Activated naive CD4-positive, alpha-beta T cell treated with anti-CD3 and anti-CD28 coated beads for 36 hours (primary cell): Measurements from ENCODE around the gene TMEM50B. TPM values are rescaled to one million over a fixed set of nuclear protein-coding genes. Genes with fewer than 3 reads are reported as not detected.
"Not testable (repeated sequence)": the region's sequence is repeated elsewhere in the genome, so short reads cannot be mapped to it uniquely, and the experiment has no call there.

Source experiments
- CTCF ChIA-PET: fragments of 350-600 bp; sonication (Branson Sonifier 250); formaldehyde crosslinking; loops from one replicate; lab custom pipeline; 2021; ENCODE audit warnings: antibody characterized with exemption; lab: Charles Lee
- DNase-seq: peaks from one replicate; pipeline ENCODE4 v3.0.0-alpha.2; 2020
- H3K27ac Mint-ChIP-seq: one replicate; pipeline ENCODE4 v1.8.0; 2021; ENCODE audit warnings: mild to moderate bottlenecking, mixed read lengths
- H3K27me3 Mint-ChIP-seq: one replicate; pipeline ENCODE4 v1.8.0; 2021; ENCODE audit warnings: low read depth, mixed read lengths
- H3K36me3 Mint-ChIP-seq: one replicate; pipeline ENCODE4 v1.8.0; 2021; ENCODE audit warnings: low read depth, mixed read lengths
- H3K4me1 Mint-ChIP-seq: one replicate; pipeline ENCODE4 v1.8.0; 2021; ENCODE audit warnings: low read depth, mixed read lengths
- H3K4me3 Mint-ChIP-seq: one replicate; pipeline ENCODE4 v1.8.0; 2021; ENCODE audit warnings: mild to moderate bottlenecking, moderate library complexity, mixed read lengths
- H3K9me3 Mint-ChIP-seq: one replicate; pipeline ENCODE4 v1.8.0; 2021; ENCODE audit warnings: mixed read lengths
- intact Hi-C: fragments of 100-400 bp; cut with micrococcal nuclease; formaldehyde crosslinking; loops from one replicate; pipeline ENCODE4 v1.15.1; 2023
- total RNA-seq, 2 experiments: library from RNA; stranded (reverse); gene quantifications; one replicate each; pipeline ENCODE4 v1.2.3, GENCODE V29; 2021

Gene TMEM50B
- 10 to 100 TPM; 17.8 to 18.2 TPM for total RNA-seq

DNA sequence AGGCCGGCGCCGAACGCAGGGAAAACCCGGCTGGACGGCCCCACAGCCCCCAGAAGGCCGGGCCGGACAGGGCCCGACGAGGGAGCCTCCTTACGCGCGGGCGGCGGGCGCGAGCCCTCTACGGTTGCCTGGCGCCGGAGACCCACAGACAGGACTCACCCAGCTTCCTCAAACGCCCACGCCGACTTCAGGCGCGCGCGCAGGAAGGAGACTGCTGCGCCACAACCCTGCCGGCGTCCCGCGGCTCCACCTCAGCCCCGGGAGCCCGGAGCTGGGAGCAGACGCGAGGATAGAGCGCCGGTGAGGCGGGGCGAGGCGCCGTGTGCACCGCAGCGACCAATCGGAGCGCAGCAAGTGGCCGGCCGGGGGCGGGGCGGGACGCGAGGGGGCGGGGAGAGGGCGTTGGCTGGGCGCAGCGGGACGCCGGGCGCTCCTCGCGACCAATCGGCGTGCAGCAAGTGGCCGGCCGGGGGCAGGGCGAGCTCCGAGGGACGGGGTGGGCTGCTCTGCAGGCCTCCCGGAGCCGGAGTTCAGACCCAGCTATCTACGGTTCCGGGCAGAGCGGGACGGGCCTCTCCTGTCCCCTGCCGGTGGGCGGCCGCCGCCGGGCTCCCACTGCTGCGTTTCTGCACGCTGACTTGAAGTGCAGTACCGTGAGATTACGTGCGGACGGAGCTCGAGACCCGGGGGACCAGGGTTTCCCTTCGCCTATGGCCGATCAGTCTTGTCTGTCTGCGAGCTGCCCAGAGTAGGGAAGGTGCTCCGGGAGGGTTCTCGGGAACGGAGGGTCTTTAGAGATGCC lies at the start of gene TMEM50B:
Gene TMEM50B, minus strand, starts transcription at position 296 of the 802 bp plus-strand sequence. CDS start 11,089 bp downstream, outside the sequence.
- no peaks in the 10 kb centered on the region for H3K27me3 Mint-ChIP-seq
- H3K4me1 Mint-ChIP-seq: peaks cover 15% of the 10 kb centered on the region
- CTCF ChIA-PET: interaction anchor here (0.5 to 2.6 kb wide), 11 partner anchors 11 to 755 kb away, joined by 3 to 11 read pairs (median 4); partner anchors contain the start of genes DNAJC28 and DONSON

GRCh38 chr21:33522953-33523349 lies 43.2 kb upstream of the TMEM50B start:
- Mint-ChIP-seq H3K4me1 (no peaks in the 10 kb centered on the region), H3K27me3 (no peaks in the 10 kb centered on the region)

More for the DNA sequence above, at the start of gene TMEM50B:
- Mint-ChIP-seq H3K27ac (peak within 1 kb of the TSS; percentile 68), H3K4me3 (peak within 1 kb of the TSS; percentile 89), H3K36me3 (no peaks in the 10 kb centered on the region), H3K9me3 (no peaks in the 10 kb centered on the region)
- intact Hi-C loops: loop anchor here (1.0 to 5.0 kb wide), 7 partner anchors 11 to 708 kb away; partner anchors contain the start of genes CRYZL1, DNAJC28, DONSON and GART
- DNase-seq: peak; percentile 96

GRCh38 chr21:33522297-33522952 lies 42.7 kb upstream of the TMEM50B start:
- CTCF ChIA-PET: no interaction called here
- H3K36me3 Mint-ChIP-seq: peaks cover 36% of the 10 kb centered on the region

More at GRCh38 chr21:33522953-33523349, 43.2 kb upstream of the TMEM50B start:
- Mint-ChIP-seq H3K27ac (no peak overlapping the region), H3K36me3 (peaks cover 38% of the 10 kb centered on the region), H3K4me3 (no peak overlapping the region), H3K9me3 (no peaks in the 10 kb centered on the region)
- DNase-seq: no peak
- CTCF ChIA-PET: interaction anchor here (0.6 kb wide), 1 partner anchor 12 kb away, joined by 4 read pairs; no protein-coding TSS in a partner anchor
- intact Hi-C loops: loop anchor here (5.0 kb wide), 1 partner anchor 44 kb away; no protein-coding TSS in a partner anchor

GRCh38 chr21:33518899-33519298 lies 39.1 kb upstream of the TMEM50B start:
- CTCF ChIA-PET: interaction anchor here (1.1 to 2.6 kb wide), 2 partner anchors 13 to 39 kb away, joined by 3 to 7 read pairs; no protein-coding TSS in a partner anchor
- H3K4me1 Mint-ChIP-seq: peaks cover 13% of the 10 kb centered on the region
- no peak for DNase-seq
- H3K4me3 Mint-ChIP-seq: no peak overlapping the region
- peaks cover 45% of the 10 kb centered on the region for H3K36me3 Mint-ChIP-seq
- H3K9me3 Mint-ChIP-seq: no peaks in the 10 kb centered on the region
- intact Hi-C loops: no loop called here
- H3K27ac Mint-ChIP-seq: no peak overlapping the region
- no peaks in the 10 kb centered on the region for H3K27me3 Mint-ChIP-seq

More at GRCh38 chr21:33522297-33522952, 42.7 kb upstream of the TMEM50B start:
- no peaks in the 10 kb centered on the region for H3K9me3 Mint-ChIP-seq
- no peaks in the 10 kb centered on the region for H3K27me3 Mint-ChIP-seq
- no peak overlapping the region for H3K4me3 Mint-ChIP-seq
- DNase-seq: no peak
- H3K4me1 Mint-ChIP-seq: no peaks in the 10 kb centered on the region
- no peak overlapping the region for H3K27ac Mint-ChIP-seq
- intact Hi-C loops: loop anchor here (5.0 kb wide), 1 partner anchor 45 kb away; no protein-coding TSS in a partner anchor

- Mint-ChIP-seq H3K9me3 (no peaks in the 10 kb centered on the region), H3K4me1 (peaks cover 13% of the 10 kb centered on the region), H3K4me3 (no peak overlapping the region), H3K36me3 (peaks cover 54% of the 10 kb centered on the region), H3K27ac (peak overlapping the region; percentile 70), H3K27me3 (no peaks in the 10 kb centered on the region)
- CTCF ChIA-PET: interaction anchor here (1.2 kb wide), 1 partner anchor 92 kb away, joined by 3 read pairs; no protein-coding TSS in a partner anchor
- intact Hi-C loops: no loop called here
- DNase-seq: no peak
Measured at GRCh38 chr21:33514229-33514628, 34.5 kb upstream of the TMEM50B start.

GRCh38 chr21:33512481-33512880 lies 32.7 kb upstream of the TMEM50B start:
- Mint-ChIP-seq H3K36me3 (peaks cover 56% of the 10 kb centered on the region), H3K27ac (no peak overlapping the region), H3K9me3 (no peaks in the 10 kb centered on the region), H3K4me3 (no peak overlapping the region), H3K4me1 (peaks cover 13% of the 10 kb centered on the region), H3K27me3 (no peaks in the 10 kb centered on the region)
- intact Hi-C loops: no loop called here
- no peak for DNase-seq
- CTCF ChIA-PET: interaction anchor here (0.9 kb wide), 1 partner anchor 12 kb away, joined by 4 read pairs; no protein-coding TSS in a partner anchor

GRCh38 chr21:33511639-33512038 lies 31.9 kb upstream of the TMEM50B start:
- Mint-ChIP-seq H3K9me3 (no peaks in the 10 kb centered on the region), H3K4me3 (no peak overlapping the region), H3K36me3 (peaks cover 58% of the 10 kb centered on the region), H3K4me1 (peaks cover 13% of the 10 kb centered on the region), H3K27me3 (no peaks in the 10 kb centered on the region), H3K27ac (no peak overlapping the region)
- CTCF ChIA-PET: no interaction called here
- no peak for DNase-seq
- intact Hi-C loops: no loop called here

- H3K36me3 Mint-ChIP-seq: peaks cover 57% of the 10 kb centered on the region
- intact Hi-C loops: no loop called here
- H3K4me1 Mint-ChIP-seq: peaks cover 13% of the 10 kb centered on the region
Measured at GRCh38 chr21:33510826-33511225, 31.1 kb upstream of the TMEM50B start.

GRCh38 chr21:33507003-33507402 lies 27.2 kb upstream of the TMEM50B start:
- H3K9me3 Mint-ChIP-seq, H3K4me3 Mint-ChIP-seq, H3K27ac Mint-ChIP-seq, H3K27me3 Mint-ChIP-seq, H3K4me1 Mint-ChIP-seq, CTCF ChIA-PET, DNase-seq, intact Hi-C loops: not testable (repeated sequence)
- peaks cover 65% of the 10 kb centered on the region for H3K36me3 Mint-ChIP-seq

More at GRCh38 chr21:33510826-33511225, 31.1 kb upstream of the TMEM50B start:
- CTCF ChIA-PET: interaction anchor here (1.0 kb wide), 1 partner anchor 95 kb away, joined by 3 read pairs; no protein-coding TSS in a partner anchor
- Mint-ChIP-seq H3K27me3 (no peaks in the 10 kb centered on the region), H3K4me3 (no peak overlapping the region), H3K27ac (peak overlapping the region; percentile 21), H3K9me3 (no peaks in the 10 kb centered on the region)
- no peak for DNase-seq

DNA sequence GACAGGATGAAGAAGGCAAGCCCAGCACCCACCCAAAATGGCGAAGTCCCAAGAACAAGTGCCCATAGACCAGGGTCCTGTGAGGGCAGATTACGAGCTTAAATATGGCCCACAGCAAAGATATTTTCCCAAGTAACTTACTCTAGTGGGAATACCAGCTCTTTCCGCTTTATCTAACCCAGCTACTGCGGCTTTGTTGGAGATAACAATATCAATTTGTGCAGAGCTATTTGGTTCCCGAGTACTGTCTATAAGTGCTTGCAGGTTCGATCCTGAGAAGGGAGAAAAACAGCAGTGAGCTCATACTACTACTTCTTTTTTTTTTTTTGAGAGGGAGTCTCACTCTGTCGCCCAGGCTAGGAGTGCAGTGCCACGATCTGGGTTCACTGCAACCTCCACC lies 26.1 kb upstream of the TMEM50B start:
- H3K4me3 Mint-ChIP-seq: no peak overlapping the region
- H3K27ac Mint-ChIP-seq: no peak overlapping the region
- no peaks in the 10 kb centered on the region for H3K4me1 Mint-ChIP-seq
- peaks cover 56% of the 10 kb centered on the region for H3K36me3 Mint-ChIP-seq
- H3K27me3 Mint-ChIP-seq: no peaks in the 10 kb centered on the region
- no peaks in the 10 kb centered on the region for H3K9me3 Mint-ChIP-seq
- no peak for DNase-seq
- intact Hi-C loops: no loop called here
- CTCF ChIA-PET: interaction anchor here (0.6 to 1.5 kb wide), 2 partner anchors 12 to 21 kb away, joined by 4 to 7 read pairs; no protein-coding TSS in a partner anchor

DNA sequence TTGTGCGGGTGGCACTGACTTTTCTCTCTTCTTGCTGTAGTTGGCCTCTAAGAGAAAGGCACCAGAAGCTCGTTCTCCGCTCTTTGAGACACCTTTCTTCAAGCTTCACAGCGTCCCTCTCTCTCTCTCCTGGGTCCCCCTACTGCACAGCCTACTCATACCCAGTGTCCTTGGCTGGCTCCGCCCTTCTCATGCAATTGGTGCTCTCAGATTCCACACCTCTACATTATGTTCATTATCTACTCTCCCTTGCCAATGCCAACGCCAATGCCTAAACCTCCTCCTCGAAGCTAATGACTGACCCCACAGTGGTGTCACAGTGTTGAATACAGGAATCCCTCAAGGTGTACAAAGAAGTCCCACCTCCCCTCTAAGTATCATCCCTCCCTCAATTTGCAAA lies 16.6 kb upstream of the TMEM50B start:
- no peaks in the 10 kb centered on the region for H3K27me3 Mint-ChIP-seq
- no peaks in the 10 kb centered on the region for H3K9me3 Mint-ChIP-seq
- H3K27ac Mint-ChIP-seq: no peak overlapping the region
- no peak for DNase-seq
- CTCF ChIA-PET: interaction anchor here (1.1 kb wide), 1 partner anchor 21 kb away, joined by 3 read pairs; no protein-coding TSS in a partner anchor
- intact Hi-C loops: no loop called here
- no peaks in the 10 kb centered on the region for H3K36me3 Mint-ChIP-seq
- no peak overlapping the region for H3K4me3 Mint-ChIP-seq
- H3K4me1 Mint-ChIP-seq: peaks cover 4% of the 10 kb centered on the region

GRCh38 chr21:33495743-33496142 lies 16.0 kb upstream of the TMEM50B start:
- no peak for DNase-seq
- intact Hi-C loops: no loop called here
- Mint-ChIP-seq H3K4me3 (no peak overlapping the region), H3K27me3 (no peaks in the 10 kb centered on the region), H3K9me3 (no peaks in the 10 kb centered on the region), H3K4me1 (peaks cover 6% of the 10 kb centered on the region), H3K36me3 (no peaks in the 10 kb centered on the region), H3K27ac (no peak overlapping the region)
- CTCF ChIA-PET: interaction anchor here (1.1 kb wide), 1 partner anchor 20 kb away, joined by 3 read pairs; no protein-coding TSS in a partner anchor
